B cell (primary cell): ENCODE results near the gene PANK1.

Source experiments
- EZH2 ChIP-seq: IDR thresholded peaks from 2 replicates; pipeline ENCODE4 v1.6.1; 2012; ENCODE audit warnings: borderline replicate concordance, low read depth, mild to moderate bottlenecking, moderate library complexity, low read length; ENCODE audit not compliant: insufficient read depth, poor library complexity, severe bottlenecking
- TF ChIP-seq, protein P1 (sequence below): fragments of 200-600 bp; IDR thresholded peaks from one replicate; pipeline ENCODE4 v1.8.0; 2022; ENCODE audit warnings: antibody characterized with exemption, mild to moderate bottlenecking

GRCh38 chr10:89601728-89602361 is 43.2 kb downstream of the PANK1 start:
- no peak for TF ChIP-seq EZH2
- TF ChIP-seq, protein P1, sequence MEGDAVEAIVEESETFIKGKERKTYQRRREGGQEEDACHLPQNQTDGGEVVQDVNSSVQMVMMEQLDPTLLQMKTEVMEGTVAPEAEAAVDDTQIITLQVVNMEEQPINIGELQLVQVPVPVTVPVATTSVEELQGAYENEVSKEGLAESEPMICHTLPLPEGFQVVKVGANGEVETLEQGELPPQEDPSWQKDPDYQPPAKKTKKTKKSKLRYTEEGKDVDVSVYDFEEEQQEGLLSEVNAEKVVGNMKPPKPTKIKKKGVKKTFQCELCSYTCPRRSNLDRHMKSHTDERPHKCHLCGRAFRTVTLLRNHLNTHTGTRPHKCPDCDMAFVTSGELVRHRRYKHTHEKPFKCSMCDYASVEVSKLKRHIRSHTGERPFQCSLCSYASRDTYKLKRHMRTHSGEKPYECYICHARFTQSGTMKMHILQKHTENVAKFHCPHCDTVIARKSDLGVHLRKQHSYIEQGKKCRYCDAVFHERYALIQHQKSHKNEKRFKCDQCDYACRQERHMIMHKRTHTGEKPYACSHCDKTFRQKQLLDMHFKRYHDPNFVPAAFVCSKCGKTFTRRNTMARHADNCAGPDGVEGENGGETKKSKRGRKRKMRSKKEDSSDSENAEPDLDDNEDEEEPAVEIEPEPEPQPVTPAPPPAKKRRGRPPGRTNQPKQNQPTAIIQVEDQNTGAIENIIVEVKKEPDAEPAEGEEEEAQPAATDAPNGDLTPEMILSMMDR, result no peak
